Breast epithelium (tissue), 3 donors: ENCODE measurements around the gene NDUFS6.

Experiments used
- POLR2A ChIP-seq: fragments of 450-650 bp; IDR thresholded peaks from one replicate; pipeline ENCODE4 v1.6.1; 2016; ENCODE audit warnings: antibody characterized with exemption, mild to moderate bottlenecking, moderate library complexity
- POLR2AphosphoS5 ChIP-seq, 3 donors: sonication (generic); formaldehyde crosslinking; IDR thresholded peaks; one replicate each; pipeline ENCODE4 v1.6.1; 2017; ENCODE audit warnings: antibody characterized with exemption in 3 of 3

DNA sequence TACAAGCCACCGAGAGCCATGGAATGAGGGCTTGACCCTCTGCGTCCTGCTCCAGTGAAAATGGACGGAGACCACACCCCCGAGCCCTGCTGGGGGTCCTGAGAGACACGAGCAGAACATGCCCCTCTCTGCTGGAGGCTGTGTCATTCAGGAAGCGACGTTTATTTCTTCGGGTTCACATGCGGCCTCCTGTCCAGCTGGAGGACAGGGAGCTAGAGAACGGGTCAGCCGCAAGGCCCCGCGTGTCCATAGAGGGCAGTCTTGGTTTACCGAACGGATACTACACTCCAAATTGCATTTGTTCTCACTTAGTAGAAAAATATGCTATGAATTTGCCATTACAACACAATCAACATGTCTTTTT lies 37.7 kb upstream of the NDUFS6 start:
- TF ChIP-seq POLR2AphosphoS5 (IDR thresholded peaks at IDR 0.05) (no peak), POLR2A (no peak)
